K562 (cell line): ENCODE measurements around the gene ABHD12. TPM values are rescaled to one million over a fixed set of nuclear protein-coding genes. Genes with fewer than 3 reads are reported as not detected.

Source experiments
- ATAC-seq: fragments of 200-7000 bp; cut with Tn5 transposase; 3 replicates; pipeline ENCODE4 v1.9.1; 2020; ENCODE audit warnings: moderate library complexity
- BruUV-seq: library from RNA; stranded (reverse); fragments of 400-500 nt; replicated peaks from 2 replicates; lab custom pipeline; 2021; lab: Mats Ljungman, UMichigan
- CTCF ChIA-PET: fragments of 300-600 bp; formaldehyde crosslinking; extraction: SDS; loops from one replicate; lab custom pipeline; 2021; ENCODE audit warnings: low intra/inter-chr PET ratio; lab: Yijun Ruan, JAX
- POLR2A ChIA-PET: fragments of 300-600, 350-650 bp; sonication (Branson Sonifier 250); formaldehyde crosslinking; extraction: SDS; loops from one replicate; lab custom pipeline; 2021; ENCODE audit warnings: antibody characterized with exemption, inconsistent platforms; lab: Yijun Ruan, JAX
- DNase-seq, 4 experiments: peaks; one replicate each; pipeline versions ENCODE4 v3.0.0 to v3.0.0-alpha.2; 2011 to 2018; ENCODE audit warnings: low spot score in 3 of 4, mixed read lengths in 3 of 4; ENCODE audit errors: extremely low read depth in 1 of 4
- FAIRE-seq: peaks from 2 replicates; lab custom pipeline; 2011; peaks lifted over from hg19 to GRCh38; lab: Jason Lieb, UNC
- H2AFZ ChIP-seq: 2 replicates; pipeline ENCODE4 v1.6.0; 2011; ENCODE audit warnings: low read depth, low read length, control low read depth, inconsistent platforms
- H3K27ac ChIP-seq: fragments of 200-600 bp; 3 replicates; pipeline ENCODE4 v1.8.0; 2011; ENCODE audit warnings: low read depth, mild to moderate bottlenecking, control low read depth, inconsistent platforms, low read length, moderate library complexity, mixed read lengths; ENCODE audit errors: extremely low read depth
- H3K27me3 ChIP-seq, 2 experiments: fragments of 300-600 bp in 1 of 2; 2 replicates in 1 of 2; 3 replicates in 1 of 2; pipeline versions ENCODE4 v1.6.0 to v1.8.0; 2011; ENCODE audit warnings: inconsistent platforms in 2 of 2, low read length in 2 of 2, mild to moderate bottlenecking in 1 of 2, mixed read lengths in 1 of 2, moderate library complexity in 1 of 2; ENCODE audit not compliant: control insufficient read depth in 2 of 2, insufficient read depth in 2 of 2
- H3K36me3 ChIP-seq: fragments of 300-600 bp; 3 replicates; pipeline ENCODE4 v1.8.0; 2011; ENCODE audit warnings: mild to moderate bottlenecking, low read length, inconsistent platforms; ENCODE audit not compliant: control insufficient read depth, insufficient read depth
- H3K4me1 ChIP-seq, 2 experiments: fragments of 200-600 bp in 1 of 2; replicated peaks in 1 of 2; 2 replicates in 1 of 2; 3 replicates in 1 of 2; pipeline versions ENCODE4 v1.5.1 to v1.8.0; 2011; ENCODE audit warnings: inconsistent platforms in 2 of 2, low read length in 2 of 2, mild to moderate bottlenecking in 1 of 2, mixed read lengths in 1 of 2, moderate library complexity in 1 of 2; ENCODE audit not compliant: control insufficient read depth in 2 of 2, insufficient read depth in 2 of 2
- H3K4me2 ChIP-seq: 2 replicates; pipeline ENCODE4 v1.6.1; 2011; ENCODE audit warnings: low read length, control low read depth, inconsistent platforms, mixed read lengths; ENCODE audit not compliant: insufficient read depth
- H3K4me3 ChIP-seq: fragments of 200-600 bp; sonication (generic), shearing (Covaris generic); 2 replicates; pipeline ENCODE4 v1.5.1; 2016; ENCODE audit warnings: control low read depth, inconsistent platforms
- H3K79me2 ChIP-seq: fragments of 200-600 bp; 3 replicates; pipeline ENCODE4 v1.8.0; 2011; ENCODE audit warnings: low read length, inconsistent platforms; ENCODE audit not compliant: control insufficient read depth, insufficient read depth
- H3K9ac ChIP-seq, 2 experiments: 2 replicates each; pipeline versions ENCODE4 v1.6.0 to v1.6.1; 2011; ENCODE audit warnings: low read depth in 2 of 2, low read length in 2 of 2, control low read depth in 1 of 2, inconsistent platforms in 1 of 2, mild to moderate bottlenecking in 1 of 2, mixed read lengths in 1 of 2; ENCODE audit not compliant: insufficient read depth in 1 of 2
- H3K9me1 ChIP-seq: one replicate; pipeline ENCODE4 v1.6.0; 2011; ENCODE audit warnings: inconsistent platforms, mild to moderate bottlenecking, low read length, moderate library complexity; ENCODE audit not compliant: control insufficient read depth, insufficient read depth
- H3K9me3 ChIP-seq: replicated peaks from 2 replicates; pipeline ENCODE4 v1.5.1; 2011; ENCODE audit warnings: low read depth, low read length, inconsistent platforms; ENCODE audit not compliant: control insufficient read depth, insufficient read depth
- H4K20me1 ChIP-seq: replicated peaks from 2 replicates; pipeline ENCODE4 v1.6.1; 2011; ENCODE audit warnings: low read length, inconsistent platforms, mixed read lengths; ENCODE audit not compliant: control insufficient read depth, insufficient read depth
- ATF3 ChIP-seq, 2 experiments: fragments of 450-650 bp in 1 of 2; sonication (generic) in 1 of 2; formaldehyde crosslinking in 1 of 2; IDR thresholded peaks in 1 of 2; conservative IDR thresholded peaks in 1 of 2; 2 replicates each; pipeline versions ENCODE4 v1.6.1 to v1.8.1; 2016 to 2023; ENCODE audit warnings: mild to moderate bottlenecking in 2 of 2, moderate library complexity in 2 of 2, inconsistent platforms in 1 of 2, missing genetic modification reagents in 1 of 2
- CAMTA2 ChIP-seq: fragments of 250-450 bp; sonication (Bioruptor Pico); conservative IDR thresholded peaks from 2 replicates; pipeline ENCODE4 v1.5.1; 2022
- EP400 ChIP-seq: fragments of 450-650 bp; IDR thresholded peaks from 2 replicates; pipeline ENCODE4 v1.6.1; 2017; ENCODE audit warnings: antibody characterized with exemption, mild to moderate bottlenecking, moderate library complexity
- MAFK ChIP-seq: IDR thresholded peaks from 2 replicates; pipeline ENCODE4 v1.6.1; 2011; ENCODE audit warnings: low read length, improper control_type of control experiment
- MTF1 ChIP-seq: fragments of 250-450 bp; sonication (Bioruptor Pico); IDR thresholded peaks from 2 replicates; pipeline ENCODE4 v1.9.0; 2021; ENCODE audit warnings: moderate library complexity, mild to moderate bottlenecking, inconsistent platforms, borderline replicate concordance
- ZNF785 ChIP-seq: fragments of 250-450 bp; sonication (Bioruptor Pico); IDR thresholded peaks from 2 replicates; pipeline ENCODE4 v1.4.0; 2020; ENCODE audit warnings: mild to moderate bottlenecking
- WGBS: fragments of 100-300 bp; shearing (Covaris generic); methylation state at CpG from one replicate; pipeline ENCODE4 v1.1.6; 2016; ENCODE audit warnings: low coverage, mixed read lengths; ENCODE audit not compliant: insufficient coverage; ENCODE audit errors: missing lambda C conversion rate; 5-methylcytosine and 5-hydroxymethylcytosine counted together
- in situ Hi-C: fragments of 300-500 bp; cut with MboI; formaldehyde crosslinking; loops from 4 replicates; pipeline ENCODE4 v1.15.0; 2018; ENCODE audit warnings: inconsistent platforms, mixed read lengths
- intact Hi-C: fragments of 100-400 bp; cut with micrococcal nuclease; formaldehyde crosslinking; loops from 2 replicates; pipeline ENCODE4 v1.14.2; 2022
- polyA plus RNA-seq, 8 experiments: library from polyadenylated mRNA; depleted of rRNA in 4 of 8; stranded (reverse) in 5 of 8; unstranded in 3 of 8; fragments of >200 nt; fragmentation: Nextera tagmentation in 2 of 8; fragmentation: Illumina TruSeq in 1 of 8; extraction: Ambion mirVana in 2 of 8; extraction: Trizol in 1 of 8; gene quantifications; 2 replicates each; pipeline versions ENCODE4 v1.2.1 to v1.2.3, GENCODE V29; 2011 to 2014; ENCODE audit warnings: inconsistent platforms in 1 of 8, missing spikeins in 1 of 8
- total RNA-seq, 7 experiments: library from RNA; depleted of rRNA in 6 of 7; stranded (reverse); fragments of >200 nt in 6 of 7; fragmentation: Illumina TruSeq in 2 of 7; extraction: Trizol in 2 of 7; gene quantifications; 2 replicates each; pipeline versions ENCODE4 v1.2.1 to v1.2.3, GENCODE V29; 2011 to 2021; ENCODE audit warnings: low replicate concordance in 1 of 7
- TF ChIP-seq, protein P1 (sequence below): IDR thresholded peaks from 3 replicates; pipeline ENCODE4 v1.6.1; 2011; ENCODE audit warnings: borderline replicate concordance, mild to moderate bottlenecking, moderate library complexity; ENCODE audit not compliant: insufficient read length; ENCODE audit errors: extremely low read depth
- TF ChIP-seq, protein P2 (sequence below): fragments of 250-450 bp; sonication (Bioruptor Pico); IDR thresholded peaks from 2 replicates; pipeline ENCODE4 v1.5.0; 2020; ENCODE audit warnings: mild to moderate bottlenecking
- TF ChIP-seq, protein P3 (sequence below): fragments of 450-650 bp; formaldehyde crosslinking; IDR thresholded peaks from 2 replicates; pipeline ENCODE4 v1.4.0; 2020; ENCODE audit warnings: mild to moderate bottlenecking

The ABHD12 gene
- total and polyA plus RNA-seq, 9 of the 15 experiments (the other 6 are each of a cell fraction or from before 2014, with no cell fraction given), result 0.65 to 15.6 (median 9.1) TPM

DNA sequence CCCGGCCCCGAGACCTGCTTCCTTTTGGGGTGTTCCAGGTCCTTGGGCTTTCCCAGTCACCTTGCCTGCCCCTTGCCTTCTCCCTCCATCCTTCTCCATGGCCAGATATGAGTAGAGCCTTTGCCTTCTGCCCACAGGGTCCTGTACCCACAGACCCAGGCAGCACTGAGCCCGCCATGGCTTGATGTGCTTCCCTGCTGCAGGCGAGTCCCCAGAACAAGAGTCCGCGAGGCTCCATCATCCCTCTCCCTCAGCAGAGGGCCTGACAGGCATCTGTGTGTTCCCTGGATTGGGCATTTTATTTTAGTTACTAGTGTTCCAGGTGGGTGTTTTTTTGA, 120.8 kb downstream of the ABHD12 start (continued):
- no peak for TF ChIP-seq MAFK
- TF ChIP-seq MTF1, result no peak
- no peak for TF ChIP-seq ATF3 (IDR thresholded peaks at IDR 0.05)
- no peak for TF ChIP-seq ATF3 (CRISPR knock-in tag; conservative IDR thresholded peaks at IDR 0.05)
- TF ChIP-seq, all 486 proteins: peak for 0

- no peak for DNase-seq
- FAIRE-seq, result no peak
- 72% methylated on average over 6 of the region's 11 CpGs for WGBS
- no peak overlapping the region for H3K4me2 ChIP-seq
- ChIA-PET CTCF (no interaction called here), POLR2A (interaction anchor here (0.7 kb wide), 2 partner anchors 61 to 285 kb away, joined by 3 read pairs; no protein-coding TSS in a partner anchor)
- no peak overlapping the region for H3K4me3 ChIP-seq
- TF ChIP-seq, protein P1, sequence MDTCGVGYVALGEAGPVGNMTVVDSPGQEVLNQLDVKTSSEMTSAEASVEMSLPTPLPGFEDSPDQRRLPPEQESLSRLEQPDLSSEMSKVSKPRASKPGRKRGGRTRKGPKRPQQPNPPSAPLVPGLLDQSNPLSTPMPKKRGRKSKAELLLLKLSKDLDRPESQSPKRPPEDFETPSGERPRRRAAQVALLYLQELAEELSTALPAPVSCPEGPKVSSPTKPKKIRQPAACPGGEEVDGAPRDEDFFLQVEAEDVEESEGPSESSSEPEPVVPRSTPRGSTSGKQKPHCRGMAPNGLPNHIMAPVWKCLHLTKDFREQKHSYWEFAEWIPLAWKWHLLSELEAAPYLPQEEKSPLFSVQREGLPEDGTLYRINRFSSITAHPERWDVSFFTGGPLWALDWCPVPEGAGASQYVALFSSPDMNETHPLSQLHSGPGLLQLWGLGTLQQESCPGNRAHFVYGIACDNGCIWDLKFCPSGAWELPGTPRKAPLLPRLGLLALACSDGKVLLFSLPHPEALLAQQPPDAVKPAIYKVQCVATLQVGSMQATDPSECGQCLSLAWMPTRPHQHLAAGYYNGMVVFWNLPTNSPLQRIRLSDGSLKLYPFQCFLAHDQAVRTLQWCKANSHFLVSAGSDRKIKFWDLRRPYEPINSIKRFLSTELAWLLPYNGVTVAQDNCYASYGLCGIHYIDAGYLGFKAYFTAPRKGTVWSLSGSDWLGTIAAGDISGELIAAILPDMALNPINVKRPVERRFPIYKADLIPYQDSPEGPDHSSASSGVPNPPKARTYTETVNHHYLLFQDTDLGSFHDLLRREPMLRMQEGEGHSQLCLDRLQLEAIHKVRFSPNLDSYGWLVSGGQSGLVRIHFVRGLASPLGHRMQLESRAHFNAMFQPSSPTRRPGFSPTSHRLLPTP, result no peak
- TF ChIP-seq, protein P2, sequence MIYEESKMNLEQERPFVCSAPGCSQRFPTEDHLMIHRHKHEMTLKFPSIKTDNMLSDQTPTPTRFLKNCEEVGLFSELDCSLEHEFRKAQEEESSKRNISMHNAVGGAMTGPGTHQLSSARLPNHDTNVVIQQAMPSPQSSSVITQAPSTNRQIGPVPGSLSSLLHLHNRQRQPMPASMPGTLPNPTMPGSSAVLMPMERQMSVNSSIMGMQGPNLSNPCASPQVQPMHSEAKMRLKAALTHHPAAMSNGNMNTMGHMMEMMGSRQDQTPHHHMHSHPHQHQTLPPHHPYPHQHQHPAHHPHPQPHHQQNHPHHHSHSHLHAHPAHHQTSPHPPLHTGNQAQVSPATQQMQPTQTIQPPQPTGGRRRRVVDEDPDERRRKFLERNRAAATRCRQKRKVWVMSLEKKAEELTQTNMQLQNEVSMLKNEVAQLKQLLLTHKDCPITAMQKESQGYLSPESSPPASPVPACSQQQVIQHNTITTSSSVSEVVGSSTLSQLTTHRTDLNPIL, result no peak
- TF ChIP-seq ZNF785 (CRISPR knock-in tag) (no peak), CAMTA2 (CRISPR knock-in tag) (no peak), EP400 (no peak)
- TF ChIP-seq, protein P3, sequence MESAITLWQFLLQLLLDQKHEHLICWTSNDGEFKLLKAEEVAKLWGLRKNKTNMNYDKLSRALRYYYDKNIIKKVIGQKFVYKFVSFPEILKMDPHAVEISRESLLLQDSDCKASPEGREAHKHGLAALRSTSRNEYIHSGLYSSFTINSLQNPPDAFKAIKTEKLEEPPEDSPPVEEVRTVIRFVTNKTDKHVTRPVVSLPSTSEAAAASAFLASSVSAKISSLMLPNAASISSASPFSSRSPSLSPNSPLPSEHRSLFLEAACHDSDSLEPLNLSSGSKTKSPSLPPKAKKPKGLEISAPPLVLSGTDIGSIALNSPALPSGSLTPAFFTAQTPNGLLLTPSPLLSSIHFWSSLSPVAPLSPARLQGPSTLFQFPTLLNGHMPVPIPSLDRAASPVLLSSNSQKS (CRISPR knock-in tag), result no peak
- no peaks in the 10 kb centered on the region for H4K20me1 ChIP-seq
- BruUV-seq, result no TSS peak
- H3K9ac ChIP-seq, result no peak overlapping the region
- in situ Hi-C loops (no loop called here), intact Hi-C loops (no loop called here)
- H3K36me3 ChIP-seq, result peaks cover 14% of the 10 kb centered on the region; the same call in 1 of the 3 replicates
- no peaks in the 10 kb centered on the region for H3K9me1 ChIP-seq
- H3K27me3 ChIP-seq, result no peaks in the 10 kb centered on the region
- no peak overlapping the region for H3K27ac ChIP-seq
- no peaks in the 10 kb centered on the region for H3K9me3 ChIP-seq
- H3K79me2 ChIP-seq, result no peaks in the 10 kb centered on the region
- ATAC-seq, result no peak
- no peaks in the 10 kb centered on the region for H3K4me1 ChIP-seq
- H2AFZ ChIP-seq, result no peak overlapping the region
Observed at GRCh38 chr20:25269057-25269832, 121.4 kb downstream of the ABHD12 start.
